NOMO-1 treated with dmso at 0.1 percent for 144 hours (cell line): ENCODE measurements around the gene GALNT15.

Source experiments
- DNase-seq: peaks from one replicate; lab custom pipeline; 2025; ENCODE audit not compliant: unreplicated experiment; lab: John Stamatoyannopoulos, UW

Gene GALNT15

GRCh38 chr3:16251316-16252085 lies 77.0 kb downstream of the GALNT15 start:
- DNase-seq, result no peak

DNA sequence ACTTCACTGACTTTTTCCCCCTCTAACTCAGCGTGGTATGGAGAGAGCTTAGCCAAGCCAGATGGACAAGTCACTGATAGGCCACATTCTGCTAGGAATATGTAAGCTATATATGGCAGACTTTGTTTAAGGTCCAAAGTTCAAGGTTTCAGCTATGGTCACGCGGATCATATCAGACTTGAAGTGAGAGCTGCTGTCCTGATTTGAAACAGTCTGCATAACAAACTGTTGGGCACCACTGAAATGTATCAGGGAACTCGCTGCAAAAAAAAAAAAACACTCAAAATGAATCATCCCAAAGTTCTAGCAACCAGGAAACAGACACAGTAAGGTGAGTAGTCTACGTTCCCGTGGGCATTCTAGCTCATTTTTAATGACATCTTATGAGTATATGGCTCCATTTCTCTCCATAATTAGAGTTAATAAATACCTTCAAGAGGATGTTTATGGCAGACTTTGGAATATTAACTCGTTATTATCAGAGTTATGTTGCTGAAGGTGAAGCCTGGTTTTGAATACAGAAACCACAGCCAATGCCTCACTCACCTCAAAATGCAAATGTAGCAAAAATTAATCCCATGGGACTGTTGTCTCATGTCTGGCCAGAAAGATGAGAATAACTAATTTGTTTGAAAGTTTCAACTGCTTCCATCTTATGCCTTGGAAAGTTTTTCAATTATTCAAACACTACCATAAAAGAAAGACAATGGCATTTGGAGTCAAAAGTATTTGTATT lies 77.9 kb downstream of the GALNT15 start:
- no peak for DNase-seq

DNA sequence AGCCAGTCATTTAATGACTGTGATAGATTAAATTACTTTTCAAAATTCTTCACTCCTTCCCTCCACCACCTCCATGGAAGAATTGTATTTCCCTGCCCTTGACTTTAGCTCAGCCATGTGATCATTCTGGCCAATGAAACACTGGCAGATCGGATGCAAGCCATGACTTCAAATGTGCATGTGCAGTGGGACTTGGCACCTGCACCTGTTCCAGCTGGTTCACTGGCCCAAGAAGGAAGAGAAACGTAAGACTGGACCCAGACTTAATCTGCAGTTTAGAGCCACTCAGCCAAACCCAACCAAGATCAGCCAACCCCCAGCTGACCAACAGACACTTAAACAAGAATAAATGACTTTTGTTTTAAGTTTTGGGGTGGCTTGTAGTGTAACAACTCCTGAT lies 78.5 kb downstream of the GALNT15 start:
- no peak for DNase-seq

DNA sequence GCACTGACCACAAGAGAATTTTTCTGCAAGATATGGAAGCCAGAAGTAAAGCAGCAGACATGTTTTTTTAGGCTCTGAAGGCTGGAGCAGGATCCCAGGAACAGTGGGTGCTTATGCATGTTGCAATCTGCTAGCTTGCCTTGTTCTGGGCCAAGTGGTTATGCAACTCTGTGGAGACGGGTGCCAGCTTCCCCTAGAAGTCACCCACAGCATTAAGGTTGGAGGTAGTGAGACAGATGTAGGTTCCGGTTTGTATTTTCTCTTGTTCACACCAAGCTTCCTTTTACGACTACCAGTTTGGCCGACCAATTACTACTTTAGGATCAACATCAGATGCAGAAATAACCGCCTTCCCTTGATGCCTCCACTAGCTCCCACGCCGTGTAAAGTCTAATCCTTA lies 79.1 kb downstream of the GALNT15 start:
- DNase-seq, result peak; percentile 82

- no peak for DNase-seq
Measured at GRCh38 chr3:16254916-16255315, 80.4 kb downstream of the GALNT15 start.

- DNase-seq, result no peak
Measured at GRCh38 chr3:16255326-16255725, 80.8 kb downstream of the GALNT15 start.

- no peak for DNase-seq
Measured at GRCh38 chr3:16255726-16256125, 81.2 kb downstream of the GALNT15 start.

DNA sequence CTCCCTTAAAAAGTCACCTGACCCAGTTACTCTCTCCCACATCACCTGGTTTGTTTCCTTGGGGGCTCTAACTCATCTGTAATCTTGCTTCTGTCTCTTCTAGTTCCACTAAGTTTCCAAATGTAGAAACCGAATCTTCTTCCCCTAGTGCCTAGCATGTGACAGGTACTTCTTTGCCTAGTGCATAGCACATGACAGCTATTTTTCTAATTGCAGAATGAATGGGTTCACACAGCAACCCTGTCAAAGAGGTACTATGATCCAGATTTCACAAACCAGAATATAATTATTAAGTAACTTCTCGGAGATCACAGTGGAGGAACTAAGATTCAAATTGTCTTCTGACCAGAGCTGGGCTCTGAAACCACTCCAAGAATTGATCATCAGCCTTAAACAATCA lies 82.8 kb downstream of the GALNT15 start:
- DNase-seq, result no peak

DNA sequence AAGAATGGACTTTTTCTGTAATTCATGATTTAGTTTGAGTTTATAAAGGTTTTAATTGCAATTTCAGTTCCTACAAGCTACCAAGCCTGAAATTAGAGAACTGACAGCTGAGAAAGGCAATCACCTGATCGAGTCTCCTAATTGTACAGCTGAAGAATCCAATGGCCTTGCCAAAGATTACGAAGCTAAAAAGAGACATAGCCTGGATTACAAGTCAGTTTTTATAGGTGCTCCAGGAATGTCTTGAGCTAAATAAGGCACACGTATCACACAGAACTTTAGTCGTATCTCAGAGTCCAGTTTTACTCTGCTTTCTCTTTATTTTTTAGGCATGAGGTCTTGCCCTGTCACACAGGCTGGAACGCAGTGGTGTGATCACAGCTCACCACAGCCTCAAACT lies 83.7 kb downstream of the GALNT15 start:
- no peak for DNase-seq

DNA sequence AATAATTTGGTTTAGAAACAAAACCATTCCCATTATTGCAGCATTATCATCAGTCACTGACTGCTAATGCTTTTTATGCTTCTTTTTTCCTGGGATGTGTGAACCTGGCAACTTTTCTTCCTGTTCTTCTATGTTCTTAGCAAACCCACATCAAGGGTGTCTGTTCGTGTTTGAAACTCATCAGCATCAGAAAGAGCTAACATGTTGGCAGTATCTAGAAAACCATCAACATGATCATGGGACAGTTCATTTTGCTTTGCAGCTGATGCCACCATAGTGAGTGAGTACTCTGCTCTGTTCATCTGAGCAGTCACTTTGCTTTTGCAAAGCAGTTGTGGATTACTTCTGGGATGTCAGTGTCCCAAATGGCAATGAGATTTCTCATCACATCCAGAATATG lies 84.4 kb downstream of the GALNT15 start:
- no peak for DNase-seq

- no peak for DNase-seq
Measured at GRCh38 chr3:16260046-16260445, 85.6 kb downstream of the GALNT15 start.

DNA sequence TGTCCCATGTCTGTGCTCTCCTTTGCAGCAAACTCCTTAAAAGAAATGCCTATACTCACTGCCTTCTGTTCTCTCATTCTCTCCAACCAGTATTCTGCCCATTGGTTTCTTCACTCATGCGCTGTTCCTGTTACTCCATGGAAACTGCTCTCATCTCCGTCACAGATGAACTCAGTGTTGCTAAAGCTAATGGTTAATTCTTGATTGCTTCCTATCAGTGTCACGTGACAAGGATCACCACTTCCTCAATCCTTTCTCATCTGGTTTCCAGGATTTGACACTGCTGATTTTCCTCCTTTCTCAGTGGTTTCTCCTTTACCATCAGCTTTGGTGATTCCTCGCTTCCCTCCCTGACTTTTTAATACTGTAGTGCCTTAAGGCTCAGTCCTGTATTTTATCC lies 87.7 kb downstream of the GALNT15 start:
- DNase-seq, result no peak

- no peak for DNase-seq
Measured at GRCh38 chr3:16264174-16264707, 89.8 kb downstream of the GALNT15 start.

- peak; percentile 98 for DNase-seq
Measured at GRCh38 chr3:16264708-16265454, 90.4 kb downstream of the GALNT15 start, which contains the start of the genes DPH3 and OXNAD1. Gene DPH3 (minus strand): TSS chr3:16264943. CDS start chr3:16264876, 67 bp downstream. Gene OXNAD1 (plus strand): TSS chr3:16265212. CDS start chr3:16270953, 5,741 bp downstream.

- DNase-seq, result no peak
Measured at GRCh38 chr3:16265455-16265786, 90.9 kb downstream of the GALNT15 start.

GRCh38 chr3:16266714-16267113 lies 92.2 kb downstream of the GALNT15 start:
- DNase-seq, result no peak

DNA sequence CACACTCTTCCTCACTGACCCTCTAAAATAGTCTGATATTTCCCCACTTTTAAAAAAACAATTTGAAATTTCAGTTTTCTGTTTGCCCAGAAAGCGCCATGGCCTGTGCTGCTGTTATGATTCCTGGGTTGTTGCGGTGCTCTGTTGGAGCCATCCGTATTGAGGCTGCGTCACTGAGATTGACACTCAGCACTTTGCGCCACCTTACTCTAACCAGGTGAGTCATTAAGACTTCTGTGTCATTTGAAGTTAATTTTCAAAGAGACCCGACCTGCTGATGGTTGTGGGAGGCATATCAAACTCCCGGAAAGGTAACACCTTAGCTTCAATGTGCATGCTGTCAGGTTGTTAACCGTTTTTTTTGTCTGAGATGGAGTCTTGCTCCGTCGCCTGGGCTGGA lies 96.4 kb downstream of the GALNT15 start:
- no peak for DNase-seq

GRCh38 chr3:16272588-16272987 lies 98.1 kb downstream of the GALNT15 start:
- no peak for DNase-seq

DNA sequence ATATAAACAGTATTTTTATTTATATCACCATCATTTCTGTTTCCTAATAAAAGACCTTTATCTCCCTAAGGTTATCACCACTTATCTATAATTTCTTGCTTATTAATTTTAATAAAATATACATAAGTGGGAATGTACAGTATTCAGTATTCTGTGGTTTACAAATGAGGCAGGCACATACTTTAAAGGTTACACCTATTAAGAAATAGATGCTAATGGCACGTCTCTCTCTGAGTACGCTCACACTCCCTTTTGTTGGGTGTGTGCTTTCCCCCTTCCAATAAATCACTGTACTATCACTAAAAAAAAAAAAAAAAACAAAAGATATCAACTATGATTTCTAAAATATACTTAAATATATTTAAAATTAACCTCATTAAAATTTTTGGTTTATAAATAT lies 99.4 kb downstream of the GALNT15 start:
- DNase-seq, result no peak

GRCh38 chr3:16277471-16277870 lies 103.0 kb downstream of the GALNT15 start:
- no peak for DNase-seq

GRCh38 chr3:16279010-16279801 lies 104.7 kb downstream of the GALNT15 start:
- no peak for DNase-seq
